ENCODE measurements around the gene GSC2.

The GSC2 gene

GRCh38 chr22:19174106-19175025, 24.3 kb upstream of the GSC2 start:
- Histone ChIP-seq H4K20me1 (ENCODE audit: control insufficient read depth, insufficient read depth, low read depth, low read length) (peaks cover 10% of the 10 kb centered on the region; the same call in 1 of the 2 replicates), H3K4me1 (ENCODE audit: control insufficient read depth, low read length) (peaks cover 59% of the 10 kb centered on the region), H3K27me3 (ENCODE audit: control insufficient read depth, low read length) (peaks cover 7% of the 10 kb centered on the region), H3K4me3 (ENCODE audit: low read length) (peak overlapping the region; percentile 84), H3K27ac (ENCODE audit: low read depth, low read length) (peak overlapping the region; percentile 63), H3K36me3 (ENCODE audit: control insufficient read depth, low read length) (peaks cover 56% of the 10 kb centered on the region), H3K9me3 (ENCODE audit: control insufficient read depth, insufficient read depth, low read length) (no peaks in the 10 kb centered on the region), H3K4me2 (ENCODE audit: low read length) (peak overlapping the region; percentile 99), H3F3A (ENCODE audit: control insufficient read depth, insufficient read depth) (peaks cover 8% of the 10 kb centered on the region), H3K9me2 (replicated peaks; ENCODE audit: control insufficient read depth, low read length) (no peaks in the 10 kb centered on the region), H3K79me2 (ENCODE audit: control insufficient read depth, low read length) (peaks cover 80% of the 10 kb centered on the region)
- TF ChIP-seq CTCF (IDR thresholded peaks at IDR 0.05; ENCODE audit: low read depth, low read length, poor library complexity, severe bottlenecking) (no peak), EZH2phosphoT487 (IDR thresholded peaks at IDR 0.05; ENCODE audit: borderline replicate concordance, low read length) (no peak)

DNA sequence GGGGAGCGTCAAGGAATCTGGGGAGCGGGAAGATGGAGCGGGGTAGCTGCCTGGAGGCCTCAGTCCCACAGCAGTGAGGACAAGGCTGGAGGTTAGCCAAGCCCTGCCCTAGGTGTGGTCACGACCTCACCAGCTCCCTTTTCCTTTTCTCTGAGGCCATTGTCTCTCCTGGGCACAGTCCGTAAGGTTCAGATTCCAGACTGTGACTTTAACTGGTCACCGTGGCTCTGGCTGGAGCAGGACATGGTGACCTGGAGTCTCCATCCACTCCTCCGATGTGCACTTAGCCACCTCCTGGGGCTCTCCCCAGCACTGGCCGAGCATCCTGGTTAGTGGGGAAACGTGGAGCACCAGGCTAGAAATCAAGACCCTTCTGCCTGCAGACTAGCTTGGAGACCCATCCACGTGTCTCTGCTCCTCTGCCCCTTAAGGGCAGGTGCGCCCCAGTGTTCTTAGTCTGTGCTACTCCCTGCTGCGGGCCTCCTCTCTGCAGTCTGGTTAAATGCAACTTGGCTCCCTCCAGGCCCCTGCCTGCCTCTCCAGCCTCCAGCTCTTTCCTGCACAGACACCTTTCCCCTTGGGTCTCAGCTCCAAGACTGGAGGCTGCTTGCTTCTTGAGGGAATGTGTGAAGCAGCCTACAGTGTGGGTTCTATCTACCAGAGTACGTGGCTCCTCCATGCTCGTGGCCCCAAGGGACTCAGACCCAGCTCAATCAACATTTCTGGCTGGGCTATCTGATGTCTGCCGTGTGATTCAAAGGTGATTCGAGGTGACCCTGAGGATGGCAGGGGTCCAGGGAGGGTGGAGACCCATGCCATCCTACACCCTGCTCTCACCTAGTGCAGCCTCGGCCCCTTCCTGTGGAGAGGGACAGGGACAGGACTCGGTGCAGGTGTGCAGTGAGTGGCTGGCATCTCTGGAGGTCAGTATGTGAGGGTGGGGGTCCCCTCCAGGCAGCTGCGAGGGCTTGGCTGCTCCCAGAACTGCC, 23.2 kb upstream of the GSC2 start:
- peaks cover 17% of the 10 kb centered on the region for H3K27me3 ChIP-seq (ENCODE audit: control insufficient read depth, low read length)
- H3K9me2 ChIP-seq (replicated peaks; ENCODE audit: control insufficient read depth, low read length): no peaks in the 10 kb centered on the region
- H4K20me1 ChIP-seq (ENCODE audit: control insufficient read depth, insufficient read depth, low read depth, low read length): peaks cover 10% of the 10 kb centered on the region; the same call in 1 of the 2 replicates
- peak overlapping the region; percentile 99 for H3K4me2 ChIP-seq (ENCODE audit: low read length)
- TF ChIP-seq CTCF (IDR thresholded peaks at IDR 0.05; ENCODE audit: low read depth, low read length, poor library complexity, severe bottlenecking) (no peak), EZH2phosphoT487 (IDR thresholded peaks at IDR 0.05; ENCODE audit: borderline replicate concordance, low read length) (no peak)
- peaks cover 56% of the 10 kb centered on the region for H3K36me3 ChIP-seq (ENCODE audit: control insufficient read depth, low read length)
- no peaks in the 10 kb centered on the region for H3K9me3 ChIP-seq (ENCODE audit: control insufficient read depth, insufficient read depth, low read length)
- H3K79me2 ChIP-seq (ENCODE audit: control insufficient read depth, low read length): peaks cover 80% of the 10 kb centered on the region
- H3K4me1 ChIP-seq (ENCODE audit: control insufficient read depth, low read length): peaks cover 55% of the 10 kb centered on the region
- peaks cover 8% of the 10 kb centered on the region for H3F3A ChIP-seq (ENCODE audit: control insufficient read depth, insufficient read depth)
- H3K27ac ChIP-seq (ENCODE audit: low read depth, low read length): peak overlapping the region; percentile 63
- H3K4me3 ChIP-seq (ENCODE audit: low read length): peak overlapping the region; percentile 84

GRCh38 chr22:19172213-19173046, 22.3 kb upstream of the GSC2 start:
- peaks cover 26% of the 10 kb centered on the region for H3K27me3 ChIP-seq (ENCODE audit: control insufficient read depth, low read length)
- H3K36me3 ChIP-seq (ENCODE audit: control insufficient read depth, low read length): peaks cover 53% of the 10 kb centered on the region
- no peak for TF ChIP-seq EZH2phosphoT487 (IDR thresholded peaks at IDR 0.05; ENCODE audit: borderline replicate concordance, low read length)
- no peak for TF ChIP-seq CTCF (IDR thresholded peaks at IDR 0.05; ENCODE audit: low read depth, low read length, poor library complexity, severe bottlenecking)
- H3F3A ChIP-seq (ENCODE audit: control insufficient read depth, insufficient read depth): peaks cover 8% of the 10 kb centered on the region
- peak overlapping the region; percentile 34 for H3K27ac ChIP-seq (ENCODE audit: low read depth, low read length)
- H3K4me1 ChIP-seq (ENCODE audit: control insufficient read depth, low read length): peaks cover 51% of the 10 kb centered on the region
- H3K4me2 ChIP-seq (ENCODE audit: low read length): peak overlapping the region; percentile 99
- no peaks in the 10 kb centered on the region for H3K9me2 ChIP-seq (replicated peaks; ENCODE audit: control insufficient read depth, low read length)
- no peaks in the 10 kb centered on the region for H3K9me3 ChIP-seq (ENCODE audit: control insufficient read depth, insufficient read depth, low read length)
- peaks cover 71% of the 10 kb centered on the region for H3K79me2 ChIP-seq (ENCODE audit: control insufficient read depth, low read length)
- peaks cover 10% of the 10 kb centered on the region; the same call in 1 of the 2 replicates for H4K20me1 ChIP-seq (ENCODE audit: control insufficient read depth, insufficient read depth, low read depth, low read length)
- peak overlapping the region; percentile 84 for H3K4me3 ChIP-seq (ENCODE audit: low read length)

Measured in DOHH2 (cell line).